SU-DHL-6 (cell line): ENCODE data around the gene LRIG1.

ENCODE experiments used
- H2AFZ ChIP-seq: fragments of 200-600 bp; sonication (generic); 2 replicates; pipeline ENCODE4 v1.6.1; 2014; ENCODE audit warnings: low read depth, mild to moderate bottlenecking, moderate library complexity, mixed read lengths, antibody characterized with exemption, low read length; ENCODE audit not compliant: severe bottlenecking
- H3F3A ChIP-seq: fragments of 200-600 bp; shearing (Covaris generic); 2 replicates; pipeline ENCODE4 v1.6.0; 2016; ENCODE audit warnings: antibody characterized with exemption, mild to moderate bottlenecking; ENCODE audit not compliant: insufficient read depth
- H3K27ac ChIP-seq: fragments of 200-600 bp; sonication (generic); 2 replicates; pipeline ENCODE4 v1.5.1; 2016; ENCODE audit warnings: low read depth, mild to moderate bottlenecking, low read length, moderate library complexity, mixed read lengths
- H3K27me3 ChIP-seq: fragments of 200-600 bp; sonication (generic), shearing (Covaris generic); 2 replicates; pipeline ENCODE4 v1.6.0; 2014; ENCODE audit warnings: mild to moderate bottlenecking, low read length
- H3K36me3 ChIP-seq: fragments of 200-600 bp; sonication (generic); 2 replicates; pipeline ENCODE4 v1.6.1; 2014; ENCODE audit warnings: mild to moderate bottlenecking, low read length, mixed read lengths
- H3K4me2 ChIP-seq: fragments of 300-600, 200-600 bp; shearing (Covaris generic), sonication (generic); 2 replicates; pipeline ENCODE4 v1.6.0; 2014; ENCODE audit warnings: low read length, low read depth, mild to moderate bottlenecking; ENCODE audit not compliant: poor library complexity, severe bottlenecking
- H3K4me3 ChIP-seq: fragments of 200-600 bp; sonication (generic); 2 replicates; pipeline ENCODE4 v1.5.1; 2014; ENCODE audit warnings: antibody characterized with exemption, low read length, mild to moderate bottlenecking, mixed read lengths; ENCODE audit not compliant: insufficient read depth, poor library complexity, severe bottlenecking
- H3K79me2 ChIP-seq: fragments of 200-600 bp; sonication (generic); 2 replicates; pipeline ENCODE4 v1.6.1; 2014; ENCODE audit warnings: mild to moderate bottlenecking, low read length, moderate library complexity; ENCODE audit not compliant: insufficient read depth
- H3K9ac ChIP-seq: fragments of 200-600 bp; sonication (generic); 2 replicates; pipeline ENCODE4 v1.7.0; 2014; ENCODE audit warnings: mild to moderate bottlenecking, low read length
- H3K9me2 ChIP-seq: fragments of 200-600 bp; sonication (generic); replicated peaks from 2 replicates; pipeline ENCODE4 v1.6.1; 2014; ENCODE audit warnings: low read length; ENCODE audit not compliant: insufficient read depth
- H3K9me3 ChIP-seq: fragments of 200-600 bp; sonication (generic); 2 replicates; pipeline ENCODE4 v1.6.1; 2014; ENCODE audit warnings: low read length, mixed read lengths; ENCODE audit not compliant: insufficient read depth
- H4K20me1 ChIP-seq: fragments of 200-600 bp; sonication (generic); 2 replicates; pipeline ENCODE4 v1.6.1; 2014; ENCODE audit warnings: low read depth, mild to moderate bottlenecking, antibody characterized with exemption, low read length, moderate library complexity, mixed read lengths
- CTCF ChIP-seq: fragments of 200-600 bp; sonication (generic); IDR thresholded peaks from one replicate; pipeline ENCODE4 v1.5.1; 2017; ENCODE audit warnings: antibody characterized with exemption, mild to moderate bottlenecking, low read length, moderate library complexity; ENCODE audit not compliant: insufficient read depth, poor library complexity, severe bottlenecking
- EZH2phosphoT487 ChIP-seq: fragments of 200-600 bp; sonication (generic), shearing (Covaris generic); conservative IDR thresholded peaks from 2 replicates; pipeline ENCODE4 v1.6.1; 2018; ENCODE audit warnings: mild to moderate bottlenecking, antibody characterized with exemption, low read length, moderate library complexity, mixed read lengths

Gene LRIG1

GRCh38 chr3:66463730-66464511 lies 36.9 kb downstream of the LRIG1 start:
- Histone ChIP-seq H3K79me2 (no peaks in the 10 kb centered on the region), H4K20me1 (no peaks in the 10 kb centered on the region), H3F3A (no peaks in the 10 kb centered on the region), H3K9me2 (no peaks in the 10 kb centered on the region), H3K9ac (no peak overlapping the region), H3K27me3 (no peaks in the 10 kb centered on the region), H3K27ac (no peak overlapping the region), H3K36me3 (no peaks in the 10 kb centered on the region), H3K4me2 (no peak overlapping the region), H3K4me3 (no peak overlapping the region), H3K9me3 (no peaks in the 10 kb centered on the region), H2AFZ (no peak overlapping the region)
- TF ChIP-seq EZH2phosphoT487 (no peak), CTCF (no peak)

GRCh38 chr3:66463054-66463631 lies 37.7 kb downstream of the LRIG1 start:
- Histone ChIP-seq H3F3A (no peaks in the 10 kb centered on the region), H3K27me3 (no peaks in the 10 kb centered on the region), H3K9me2 (no peaks in the 10 kb centered on the region), H3K9me3 (no peaks in the 10 kb centered on the region), H4K20me1 (no peaks in the 10 kb centered on the region), H3K79me2 (no peaks in the 10 kb centered on the region), H2AFZ (no peak overlapping the region), H3K36me3 (no peaks in the 10 kb centered on the region), H3K4me2 (no peak overlapping the region), H3K27ac (no peak overlapping the region), H3K9ac (no peak overlapping the region), H3K4me3 (no peak overlapping the region)
- TF ChIP-seq CTCF (no peak), EZH2phosphoT487 (no peak)

GRCh38 chr3:66457252-66457651 lies 43.6 kb downstream of the LRIG1 start:
- no peak overlapping the region for H3K4me2 ChIP-seq
- H3F3A ChIP-seq, result no peaks in the 10 kb centered on the region
- H3K9me2 ChIP-seq, result no peaks in the 10 kb centered on the region
- no peak for TF ChIP-seq EZH2phosphoT487
- H3K36me3 ChIP-seq, result no peaks in the 10 kb centered on the region
- H3K9ac ChIP-seq, result no peak overlapping the region
- no peak overlapping the region for H3K27ac ChIP-seq
- no peak overlapping the region for H3K4me3 ChIP-seq
- no peaks in the 10 kb centered on the region for H3K9me3 ChIP-seq
- H3K27me3 ChIP-seq, result no peaks in the 10 kb centered on the region
- no peaks in the 10 kb centered on the region for H3K79me2 ChIP-seq
- no peak overlapping the region for H2AFZ ChIP-seq
- no peaks in the 10 kb centered on the region for H4K20me1 ChIP-seq

GRCh38 chr3:66456711-66457173 lies 44.1 kb downstream of the LRIG1 start:
- no peak overlapping the region for H3K9ac ChIP-seq
- H3K27ac ChIP-seq, result no peak overlapping the region

More at GRCh38 chr3:66456711-66457173, 44.1 kb downstream of the LRIG1 start:
- H3K4me2 ChIP-seq, result no peak overlapping the region
- no peaks in the 10 kb centered on the region for H3F3A ChIP-seq
- no peak overlapping the region for H2AFZ ChIP-seq
- H4K20me1 ChIP-seq, result no peaks in the 10 kb centered on the region
- H3K9me2 ChIP-seq, result no peaks in the 10 kb centered on the region
- TF ChIP-seq CTCF, result no peak
- no peak for TF ChIP-seq EZH2phosphoT487
- no peaks in the 10 kb centered on the region for H3K9me3 ChIP-seq
- no peaks in the 10 kb centered on the region for H3K79me2 ChIP-seq
- H3K36me3 ChIP-seq, result no peaks in the 10 kb centered on the region
- H3K4me3 ChIP-seq, result no peak overlapping the region
- H3K27me3 ChIP-seq, result no peaks in the 10 kb centered on the region
